Activated T-cell treated with anti-CD3 and anti-CD28 coated beads, Interleukin-2, amount 50 U/mL, for 1 hour (primary cell): ENCODE measurements around the gene LINC01488.

Experiments
- DNase-seq: peaks from one replicate; pipeline ENCODE4 v3.0.0-alpha.2; 2020

LINC01488 gene

GRCh38 chr11:69512790-69513189 lies 31.3 kb downstream of the LINC01488 start:
- DNase-seq, result no peak

GRCh38 chr11:69513196-69513595 lies 31.7 kb downstream of the LINC01488 start:
- no peak for DNase-seq

- DNase-seq, result no peak
Measured at GRCh38 chr11:69513663-69514224, 32.3 kb downstream of the LINC01488 start.

- DNase-seq, result no peak
Measured at GRCh38 chr11:69514771-69515170, 33.3 kb downstream of the LINC01488 start.

- no peak for DNase-seq
Measured at GRCh38 chr11:69515271-69516245, 34.1 kb downstream of the LINC01488 start.

GRCh38 chr11:69516526-69516925 lies 35.1 kb downstream of the LINC01488 start:
- no peak for DNase-seq

- DNase-seq, result no peak
Measured at GRCh38 chr11:69518081-69518950, 36.9 kb downstream of the LINC01488 start.

GRCh38 chr11:69520186-69520916 lies 38.9 kb downstream of the LINC01488 start:
- no peak for DNase-seq

- DNase-seq, result no peak
Measured at GRCh38 chr11:69521457-69521856, 40.0 kb downstream of the LINC01488 start.

GRCh38 chr11:69523453-69523852 lies 42.0 kb downstream of the LINC01488 start:
- no peak for DNase-seq

- no peak for DNase-seq
Measured at GRCh38 chr11:69524291-69524882, 42.9 kb downstream of the LINC01488 start.

GRCh38 chr11:69524991-69525411 lies 43.5 kb downstream of the LINC01488 start:
- no peak for DNase-seq

GRCh38 chr11:69525516-69526452 lies 44.3 kb downstream of the LINC01488 start:
- DNase-seq, result no peak

- no peak for DNase-seq
Measured at GRCh38 chr11:69526453-69526810, 45.0 kb downstream of the LINC01488 start.

GRCh38 chr11:69529001-69529400 lies 47.5 kb downstream of the LINC01488 start:
- DNase-seq, result no peak

- DNase-seq, result no peak
Measured at GRCh38 chr11:69530278-69531070, 49.0 kb downstream of the LINC01488 start.

GRCh38 chr11:69531071-69531716 lies 49.7 kb downstream of the LINC01488 start:
- no peak for DNase-seq

GRCh38 chr11:69531717-69532088 lies 50.2 kb downstream of the LINC01488 start:
- no peak for DNase-seq

- DNase-seq, result no peak
Measured at GRCh38 chr11:69533296-69534165, 52.1 kb downstream of the LINC01488 start.
